ENCODE measurements around the gene ZDHHC7.
"Not testable (repeated sequence)": the region's sequence is repeated elsewhere in the genome, so short reads cannot be mapped to it uniquely, and the experiment has no call there.

The ZDHHC7 gene

DNA sequence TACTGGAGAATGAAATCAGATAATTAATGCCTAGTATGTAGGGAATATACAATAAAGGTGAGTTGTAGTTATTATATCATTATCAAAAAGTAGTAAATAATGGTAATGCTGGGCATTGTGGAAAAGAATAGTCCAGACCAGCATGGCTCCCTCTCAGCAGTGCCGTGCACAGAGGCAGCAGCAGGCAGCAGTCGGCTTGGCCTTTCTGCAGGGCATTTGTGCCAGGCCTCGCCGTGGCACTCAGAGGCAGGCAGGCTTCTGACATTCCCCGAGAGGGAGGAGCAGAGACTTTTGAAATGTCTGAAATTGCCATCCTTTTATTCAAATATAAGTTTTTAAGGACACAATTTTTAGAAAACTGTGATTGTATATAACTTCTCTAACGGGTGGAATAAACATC lies 31.3 kb upstream of the ZDHHC7 start:
- DNase-seq, result no peak

DNA sequence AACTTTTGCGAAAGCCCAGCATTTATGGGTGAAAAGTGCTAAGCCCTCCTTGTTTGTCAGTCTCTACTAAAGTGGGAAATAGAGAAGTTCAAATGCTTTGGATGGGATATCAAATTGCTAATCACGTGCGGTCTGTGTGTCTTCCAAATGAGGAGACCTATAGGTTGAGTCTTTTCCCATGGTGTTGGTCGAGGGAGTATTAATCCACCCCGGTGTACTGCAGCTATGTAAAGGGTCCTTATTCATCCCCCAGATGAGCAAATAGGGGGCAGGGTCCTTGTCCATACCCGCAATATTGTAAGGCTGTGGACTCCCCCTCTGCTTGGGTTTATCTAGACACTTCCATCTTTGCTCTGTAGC lies 30.8 kb upstream of the ZDHHC7 start:
- DNase-seq, result no peak

DNA sequence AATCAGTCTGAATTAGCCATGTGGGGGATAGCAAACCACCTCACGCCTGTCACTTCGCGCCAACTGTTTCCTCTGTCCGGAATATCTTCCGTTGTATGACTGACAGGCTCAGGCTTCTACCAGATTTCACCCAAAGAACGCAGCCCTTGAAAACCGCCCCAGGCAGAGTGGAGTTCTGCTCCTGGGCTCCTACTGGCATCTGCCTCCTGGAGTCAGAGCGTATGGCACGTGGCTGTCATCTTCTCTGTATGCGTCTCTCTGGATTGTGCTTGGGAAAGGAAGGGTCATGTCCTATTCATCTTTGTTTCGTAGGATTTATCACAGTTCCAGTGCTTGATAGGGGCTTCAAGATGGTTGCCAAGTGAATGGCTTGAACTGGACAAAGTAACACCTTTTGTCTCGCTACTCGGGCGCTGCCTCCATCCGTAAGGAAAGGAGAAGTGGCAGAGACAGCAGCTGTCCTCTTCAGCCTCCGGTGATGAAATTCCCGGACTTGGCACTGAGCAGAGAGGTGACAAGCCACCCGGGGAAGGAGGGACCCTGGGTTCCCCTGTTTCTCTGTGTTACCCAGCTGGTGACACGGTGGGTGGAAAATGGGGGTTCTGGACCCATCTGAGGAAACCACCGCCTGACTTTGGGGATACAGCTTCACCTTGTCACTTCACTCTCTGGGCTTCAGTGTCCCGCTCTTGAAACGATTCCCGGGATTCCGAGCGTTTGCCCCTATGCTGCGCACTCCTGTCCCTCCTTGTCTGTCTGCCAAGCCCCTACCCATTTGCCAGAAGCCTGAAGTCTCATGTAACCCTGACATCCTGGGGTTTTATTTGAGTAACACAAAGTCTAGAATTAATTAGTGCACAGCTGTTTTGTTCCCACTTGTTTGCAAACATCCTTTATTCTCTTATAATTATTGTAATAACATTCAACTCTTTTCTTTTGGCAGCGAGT lies 30.2 kb upstream of the ZDHHC7 start:
- no peak for DNase-seq

GRCh38 chr16:85040685-85041084 lies 29.4 kb upstream of the ZDHHC7 start:
- DNase-seq, result no peak

DNA sequence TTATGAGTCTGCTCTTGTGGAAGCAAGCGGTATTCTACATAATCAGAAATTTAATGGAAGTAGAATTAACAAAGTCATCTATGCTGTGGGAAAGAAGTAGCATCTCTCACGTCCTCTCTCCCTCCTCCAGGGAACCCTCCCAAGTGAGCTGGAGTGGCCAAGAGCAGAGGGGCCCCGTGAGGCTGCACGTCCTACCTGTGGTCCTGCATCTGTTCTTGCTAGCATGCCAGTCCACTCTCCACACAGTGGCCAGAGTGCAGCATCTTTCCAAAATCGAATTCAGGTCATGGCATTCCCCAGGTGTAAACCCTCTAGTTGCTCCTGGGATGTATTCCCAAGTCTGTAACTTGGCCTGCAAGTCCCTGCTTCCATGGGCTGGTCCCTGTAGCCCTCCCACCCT lies 26.4 kb upstream of the ZDHHC7 start:
- DNase-seq, result no peak

DNA sequence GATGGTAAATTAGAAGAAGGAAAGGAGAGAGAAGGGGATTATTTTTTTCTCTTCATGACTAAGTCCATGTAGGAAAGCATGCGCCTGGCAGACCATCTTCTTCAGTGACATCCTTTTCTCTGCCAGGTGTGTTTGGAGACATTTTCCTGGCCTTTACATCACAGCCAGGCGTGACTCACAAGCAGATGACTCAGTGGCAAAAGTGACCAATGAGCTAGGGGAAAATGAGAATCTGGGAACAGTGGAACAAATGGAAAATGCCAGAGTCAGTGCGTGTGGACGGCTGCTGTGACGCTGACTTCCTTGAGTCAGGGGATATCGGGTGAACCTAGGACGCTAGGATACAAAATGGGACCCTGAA lies 25.7 kb upstream of the ZDHHC7 start:
- DNase-seq, result no peak

GRCh38 chr16:85036236-85037049 lies 25.1 kb upstream of the ZDHHC7 start:
- no peak for DNase-seq

GRCh38 chr16:85034591-85035433 lies 23.5 kb upstream of the ZDHHC7 start:
- DNase-seq, result no peak

DNA sequence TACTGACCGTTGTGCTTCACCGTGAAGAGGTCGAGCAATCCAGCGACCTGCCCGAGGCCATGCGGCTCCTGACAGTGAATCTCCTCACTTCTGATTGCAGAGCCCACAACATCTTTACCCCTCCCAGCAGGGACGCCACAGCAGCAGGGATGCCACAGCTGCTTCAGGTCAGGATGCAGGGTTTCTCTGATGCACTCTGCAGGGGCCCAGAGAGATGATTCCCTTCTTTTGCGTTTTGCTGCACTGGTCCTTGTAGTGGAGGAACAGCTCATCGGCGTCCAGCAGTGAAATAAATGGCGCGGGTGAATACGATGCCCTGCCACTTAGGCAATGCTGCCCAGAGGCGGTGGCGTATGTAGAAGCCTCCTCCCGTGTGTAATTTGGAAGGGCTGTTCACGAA lies 21.8 kb upstream of the ZDHHC7 start:
- DNase-seq, result no peak

GRCh38 chr16:85032187-85032586 lies 20.9 kb upstream of the ZDHHC7 start:
- not testable (repeated sequence) for DNase-seq

- DNase-seq, result no peak
Measured at GRCh38 chr16:85031451-85031850, 20.1 kb upstream of the ZDHHC7 start.

GRCh38 chr16:85029981-85030401 lies 18.7 kb upstream of the ZDHHC7 start:
- no peak for DNase-seq

- DNase-seq, result peak; percentile 67
Measured at GRCh38 chr16:85029408-85029784, 18.1 kb upstream of the ZDHHC7 start.

- peak; percentile 78 for DNase-seq
Measured at GRCh38 chr16:85028685-85029407, 17.5 kb upstream of the ZDHHC7 start.

DNA sequence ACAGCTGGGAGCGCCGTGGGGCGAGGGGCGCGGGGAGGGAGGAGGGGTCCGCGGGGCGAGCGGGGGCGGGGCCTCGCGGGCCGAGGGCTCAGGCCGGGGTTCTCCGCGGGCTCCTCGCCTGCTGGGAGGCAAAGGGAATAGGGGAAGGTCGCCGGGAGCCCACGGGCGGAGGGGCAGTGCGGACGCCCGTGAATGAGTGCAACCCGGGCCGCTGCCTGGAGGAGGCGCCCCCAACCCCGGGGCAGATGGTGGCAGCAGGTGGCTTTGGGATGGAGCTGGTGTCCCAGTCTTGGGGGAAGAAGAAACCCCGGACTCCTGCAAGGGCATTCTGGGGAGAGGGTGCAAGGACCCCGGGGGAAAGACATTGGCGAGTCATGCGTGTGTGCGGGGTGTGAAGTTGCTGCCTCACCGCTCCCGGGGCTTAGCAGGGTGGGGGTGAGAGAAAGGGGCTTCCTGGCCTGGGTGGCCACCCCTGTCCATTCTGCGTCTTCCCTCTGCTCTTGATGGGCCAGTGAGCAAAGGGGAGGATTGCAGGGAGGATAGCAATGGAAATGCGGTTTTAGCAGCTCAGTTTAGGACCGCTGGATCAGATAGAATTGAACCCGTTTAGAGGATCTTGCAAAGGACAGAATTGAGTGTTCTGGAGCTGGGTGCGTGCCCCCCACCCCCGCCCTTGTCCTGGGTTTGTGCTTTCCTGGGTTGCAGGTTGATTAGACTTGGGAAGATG lies 16.8 kb upstream of the ZDHHC7 start:
- DNase-seq, result no peak

GRCh38 chr16:85027349-85027957 lies 16.1 kb upstream of the ZDHHC7 start, which contains the start of gene KIAA0513:
KIAA0513 (plus strand) TSS chr16:85027795; CDS start chr16:85067072, 39,277 bp downstream.
- peak; percentile 96 for DNase-seq

DNA sequence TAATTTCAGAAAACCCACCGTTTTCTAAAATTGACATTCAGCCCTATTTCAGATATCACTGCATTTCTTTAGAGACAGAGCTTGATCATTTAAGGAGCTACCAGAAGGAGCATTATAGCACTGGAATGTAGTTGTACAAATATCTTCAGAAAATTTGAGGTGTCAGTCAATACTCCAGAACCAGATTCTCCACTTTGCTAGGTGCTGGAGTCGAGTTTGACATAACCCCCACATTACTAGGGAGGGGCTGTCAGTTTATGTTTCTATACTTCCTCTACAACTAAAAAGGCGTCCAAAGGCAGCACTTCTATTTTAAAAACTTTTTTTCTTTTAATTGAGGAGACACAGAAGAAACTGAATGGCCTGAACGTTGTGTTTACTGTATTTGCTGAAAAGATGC lies 15.4 kb upstream of the ZDHHC7 start:
- no peak for DNase-seq

GRCh38 chr16:85025781-85026653 lies 14.7 kb upstream of the ZDHHC7 start:
- DNase-seq, result no peak

GRCh38 chr16:85019659-85020245 lies 8.4 kb upstream of the ZDHHC7 start:
- no peak for DNase-seq

Measured in activated naive CD4-positive, alpha-beta T cell treated with anti-CD3 and anti-CD28 coated beads, Interleukin-2, amount 50 U/mL, for 16 hours (primary cell).